ENCODE results near the gene AP1S3. TPM values are rescaled to one million over a fixed set of nuclear protein-coding genes. Genes with fewer than 3 reads are reported as not detected.

The AP1S3 gene
- total and polyA plus RNA-seq, 11 donors, result 0.08 to 3.4 (median 0.51) TPM; not detected in 1

GRCh38 chr2:223784221-223784772 lies 53.1 kb downstream of the AP1S3 start:
- DNase-seq (no peak), ATAC-seq (no peak)
- H3K27me3 ChIP-seq, result no peaks in the 10 kb centered on the region
- H3K27ac ChIP-seq, result no peak overlapping the region
- WGBS, 4 donors, result 81 to 87% (median 83%) methylated on average over 5 of the region's 5 CpGs
- H3K9me3 ChIP-seq, result no peaks in the 10 kb centered on the region
- no peaks in the 10 kb centered on the region for H3K4me1 ChIP-seq
- H3K36me3 ChIP-seq, result no peaks in the 10 kb centered on the region
- TF ChIP-seq POLR2A (IDR thresholded peaks at IDR 0.05), result no peak
- TF ChIP-seq, protein P1, sequence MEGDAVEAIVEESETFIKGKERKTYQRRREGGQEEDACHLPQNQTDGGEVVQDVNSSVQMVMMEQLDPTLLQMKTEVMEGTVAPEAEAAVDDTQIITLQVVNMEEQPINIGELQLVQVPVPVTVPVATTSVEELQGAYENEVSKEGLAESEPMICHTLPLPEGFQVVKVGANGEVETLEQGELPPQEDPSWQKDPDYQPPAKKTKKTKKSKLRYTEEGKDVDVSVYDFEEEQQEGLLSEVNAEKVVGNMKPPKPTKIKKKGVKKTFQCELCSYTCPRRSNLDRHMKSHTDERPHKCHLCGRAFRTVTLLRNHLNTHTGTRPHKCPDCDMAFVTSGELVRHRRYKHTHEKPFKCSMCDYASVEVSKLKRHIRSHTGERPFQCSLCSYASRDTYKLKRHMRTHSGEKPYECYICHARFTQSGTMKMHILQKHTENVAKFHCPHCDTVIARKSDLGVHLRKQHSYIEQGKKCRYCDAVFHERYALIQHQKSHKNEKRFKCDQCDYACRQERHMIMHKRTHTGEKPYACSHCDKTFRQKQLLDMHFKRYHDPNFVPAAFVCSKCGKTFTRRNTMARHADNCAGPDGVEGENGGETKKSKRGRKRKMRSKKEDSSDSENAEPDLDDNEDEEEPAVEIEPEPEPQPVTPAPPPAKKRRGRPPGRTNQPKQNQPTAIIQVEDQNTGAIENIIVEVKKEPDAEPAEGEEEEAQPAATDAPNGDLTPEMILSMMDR (IDR thresholded peaks at IDR 0.05), result no peak
- H3K4me3 ChIP-seq, result no peak overlapping the region
- intact Hi-C loops (cut with DNase I), result no loop called here

GRCh38 chr2:223782629-223783028 lies 54.8 kb downstream of the AP1S3 start:
- H3K36me3 ChIP-seq, result no peaks in the 10 kb centered on the region
- H3K27me3 ChIP-seq, result no peaks in the 10 kb centered on the region
- H3K4me1 ChIP-seq, result no peaks in the 10 kb centered on the region
- ATAC-seq, result no peak
- intact Hi-C loops (cut with DNase I), result no loop called here
- no peaks in the 10 kb centered on the region for H3K9me3 ChIP-seq
- whole genome bisulfite sequencing, 4 donors, result 80 to 84% (median 82%) methylated on average over 3 of the region's 3 CpGs
- H3K27ac ChIP-seq, result no peak overlapping the region
- DNase-seq, result no peak
- TF ChIP-seq, protein P1 (IDR thresholded peaks at IDR 0.05), result no peak
- H3K4me3 ChIP-seq, result no peak overlapping the region

GRCh38 chr2:223781560-223781959 lies 55.8 kb downstream of the AP1S3 start:
- intact Hi-C loops (cut with DNase I), result no loop called here
- Histone ChIP-seq H3K27ac (no peak overlapping the region), H3K27me3 (no peaks in the 10 kb centered on the region), H3K9me3 (no peaks in the 10 kb centered on the region), H3K36me3 (no peaks in the 10 kb centered on the region), H3K4me1 (no peaks in the 10 kb centered on the region), H3K4me3 (no peak overlapping the region)
- no peak for TF ChIP-seq POLR2A (IDR thresholded peaks at IDR 0.05)
- TF ChIP-seq, protein P1 (IDR thresholded peaks at IDR 0.05), result no peak
- 92 to 98% (median 94%) methylated on average over 3 of the region's 3 CpGs for WGBS, 4 donors
- ATAC-seq, result no peak
- DNase-seq, result no peak

- Histone ChIP-seq H3K9me3 (no peaks in the 10 kb centered on the region), H3K4me1 (no peaks in the 10 kb centered on the region), H3K27ac (no peak overlapping the region), H3K27me3 (no peaks in the 10 kb centered on the region), H3K4me3 (no peak overlapping the region), H3K36me3 (no peaks in the 10 kb centered on the region)
- TF ChIP-seq POLR2A (IDR thresholded peaks at IDR 0.05), result no peak
- TF ChIP-seq, protein P1 (IDR thresholded peaks at IDR 0.05), result peak in 3 of 12 donors; percentile 10 to 22 (median 22)
- DNase-seq (no peak), ATAC-seq (no peak)
- intact Hi-C loops (cut with DNase I), result no loop called here
- WGBS, 4 donors, result 81 to 93% (median 87%) methylated on average over 7 of the region's 7 CpGs
Observed at GRCh38 chr2:223779877-223780276, 57.5 kb downstream of the AP1S3 start.

Measured in heart left ventricle (tissue), 16 donors.